HG03558 (cell line): ENCODE data around the gene WNT2.

Experiments
- ATAC-seq: cut with Tn5 transposase; IDR thresholded peaks from one replicate; pipeline ENCODE4 v1.9.1; 2021; ENCODE audit warnings: moderate number of reproducible peaks; ENCODE audit not compliant: unreplicated experiment; ENCODE audit errors: extremely low read depth

Gene WNT2

DNA sequence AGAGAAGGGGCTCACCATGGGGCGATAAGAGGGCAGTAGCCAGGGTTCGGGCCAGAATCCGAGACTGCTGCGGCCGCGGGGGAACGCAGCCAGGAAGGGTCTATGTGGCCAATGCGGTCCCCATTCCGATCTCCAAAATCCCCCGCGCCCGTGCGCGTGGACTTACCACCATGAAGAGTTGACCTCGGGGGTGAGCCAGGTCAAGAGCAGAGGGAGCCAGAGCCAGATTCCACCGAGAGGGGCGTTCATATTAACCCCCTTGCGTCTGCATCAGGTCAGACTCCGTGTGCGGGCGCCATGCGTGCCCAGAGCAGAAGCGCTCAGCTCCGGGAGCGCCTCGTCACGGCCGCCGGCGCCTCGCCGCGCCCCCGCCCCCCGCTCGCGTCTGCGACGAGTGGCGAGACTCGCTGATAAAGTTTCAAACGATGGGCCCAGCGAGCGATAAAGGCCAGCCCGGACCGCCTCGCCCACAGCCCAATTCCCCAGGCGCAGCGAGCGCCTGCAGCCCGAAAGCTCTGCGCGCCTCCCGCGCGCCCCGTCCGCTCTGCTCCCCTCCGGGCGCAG lies at the start of gene WNT2:
WNT2 (minus strand) TSS at position 318 of the 564 bp plus-strand sequence; CDS start at position 249, 69 bp downstream.
- ATAC-seq, result no peak

DNA sequence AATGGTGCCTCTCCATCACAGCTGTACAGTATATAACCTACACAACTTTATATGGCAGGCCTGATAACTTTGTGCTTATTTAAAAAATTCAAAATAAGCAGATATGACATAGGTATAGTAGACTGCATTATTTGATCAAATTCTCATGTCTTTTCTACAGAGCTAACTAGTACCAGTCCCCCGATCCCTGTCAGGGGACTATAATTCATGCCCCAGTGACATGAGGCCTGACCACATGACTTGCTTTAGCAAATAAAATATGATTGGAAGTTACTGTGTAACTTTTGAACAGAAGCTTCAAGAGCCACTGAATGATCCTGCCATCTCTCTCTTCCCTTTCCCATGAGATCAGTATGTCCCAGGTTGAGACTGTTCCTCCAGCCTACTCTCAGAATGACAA lies 49.2 kb upstream of the WNT2 start:
- no peak for ATAC-seq

DNA sequence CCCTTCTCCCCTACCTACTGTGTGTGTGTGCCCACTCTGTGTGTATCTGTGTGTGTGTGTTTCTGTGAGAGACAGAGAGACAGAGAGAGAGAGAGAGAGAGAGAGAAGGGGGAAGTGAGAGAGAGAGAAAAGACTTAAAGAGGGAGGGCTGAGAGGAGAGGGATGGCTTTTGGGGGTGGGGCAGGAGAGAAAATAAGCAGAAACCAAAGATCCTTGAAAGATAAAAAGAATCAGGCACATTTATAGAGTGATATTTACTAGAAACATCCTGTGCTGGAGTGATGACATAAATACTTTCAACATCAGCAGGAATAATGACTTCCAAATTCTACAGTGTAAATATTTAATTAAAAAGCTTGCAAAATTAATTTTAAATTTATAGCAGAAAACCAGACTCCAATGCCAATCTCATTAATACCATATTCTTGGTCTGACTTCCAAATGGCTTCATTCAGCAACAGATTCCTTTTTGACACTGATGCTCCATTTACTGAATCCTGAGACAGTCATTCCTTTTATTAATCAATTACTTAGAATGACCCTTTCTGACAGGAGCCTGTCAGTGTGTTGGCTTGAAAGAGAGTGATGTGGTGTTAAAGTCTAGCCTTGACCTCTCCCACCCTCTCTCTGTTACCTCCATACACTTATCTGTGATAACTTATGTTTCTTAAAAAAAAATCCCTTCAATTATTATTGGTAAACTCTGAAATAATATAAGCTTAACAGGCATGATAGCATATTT lies 41.7 kb upstream of the WNT2 start:
- ATAC-seq, result no peak

DNA sequence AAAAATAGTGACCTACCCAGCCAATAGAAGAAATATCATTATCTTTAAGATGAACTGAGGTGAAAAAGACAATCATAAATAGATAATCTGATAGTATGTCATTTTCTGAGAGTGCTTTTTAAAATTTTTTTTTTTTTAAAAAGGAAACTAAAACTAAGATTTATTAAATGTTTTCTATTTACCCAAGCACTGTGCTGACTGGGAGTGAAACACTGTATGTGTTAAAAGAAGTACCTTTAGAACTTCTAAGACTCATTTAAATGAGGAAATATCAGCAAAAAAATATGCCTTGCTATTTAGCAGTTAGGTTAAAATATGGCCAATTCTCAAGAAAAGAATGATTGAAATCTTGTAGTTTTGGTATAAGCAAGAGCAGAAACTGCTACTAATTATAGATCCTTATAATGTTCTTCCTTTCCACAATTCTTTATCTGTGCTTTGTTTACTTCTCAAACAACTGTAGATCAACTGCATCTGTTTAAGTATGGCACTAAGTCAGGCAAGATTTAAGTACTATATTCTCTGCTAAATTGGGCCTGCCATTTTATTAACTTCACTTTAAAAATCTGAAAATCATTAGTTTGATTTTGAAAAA lies 39.5 kb upstream of the WNT2 start:
- no peak for ATAC-seq

DNA sequence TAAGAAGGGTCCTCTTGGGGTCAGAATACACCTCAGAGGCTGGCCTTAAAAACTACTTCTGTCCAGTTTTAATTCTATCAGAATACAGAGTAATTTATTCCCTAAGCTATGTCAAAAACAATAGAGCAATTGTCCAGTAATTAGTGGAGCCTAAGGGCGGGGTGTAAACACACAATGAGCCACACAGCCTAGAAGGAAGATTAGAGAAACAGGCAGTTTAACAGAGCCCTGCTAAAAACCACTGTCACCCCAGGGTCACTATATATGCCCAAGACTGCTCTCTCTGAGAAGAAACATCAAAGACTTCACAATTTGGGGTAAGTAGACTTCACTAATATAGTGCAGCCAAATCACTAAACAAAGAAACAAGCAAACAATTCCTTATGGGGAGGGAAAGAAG lies 27.2 kb upstream of the WNT2 start:
- ATAC-seq, result no peak

DNA sequence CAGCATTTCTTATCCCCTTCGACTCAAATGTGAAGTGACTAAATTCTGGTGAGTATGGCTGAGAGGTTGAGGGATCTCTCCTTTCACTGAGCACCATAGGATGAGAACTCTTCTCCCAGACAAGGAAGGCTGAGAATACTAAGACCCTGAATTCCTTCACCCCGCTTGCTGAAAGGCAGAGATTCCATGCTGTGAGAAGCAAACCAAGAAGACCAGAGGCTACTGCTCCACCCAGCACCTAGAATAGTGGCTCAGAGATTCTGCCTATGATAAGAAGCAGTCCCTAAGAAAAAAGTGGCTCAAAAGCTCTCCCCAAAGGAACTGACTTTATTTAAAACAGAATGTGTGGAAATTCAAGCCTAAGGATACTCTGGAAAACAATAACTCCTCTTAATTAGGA lies 26.7 kb upstream of the WNT2 start:
- no peak for ATAC-seq

DNA sequence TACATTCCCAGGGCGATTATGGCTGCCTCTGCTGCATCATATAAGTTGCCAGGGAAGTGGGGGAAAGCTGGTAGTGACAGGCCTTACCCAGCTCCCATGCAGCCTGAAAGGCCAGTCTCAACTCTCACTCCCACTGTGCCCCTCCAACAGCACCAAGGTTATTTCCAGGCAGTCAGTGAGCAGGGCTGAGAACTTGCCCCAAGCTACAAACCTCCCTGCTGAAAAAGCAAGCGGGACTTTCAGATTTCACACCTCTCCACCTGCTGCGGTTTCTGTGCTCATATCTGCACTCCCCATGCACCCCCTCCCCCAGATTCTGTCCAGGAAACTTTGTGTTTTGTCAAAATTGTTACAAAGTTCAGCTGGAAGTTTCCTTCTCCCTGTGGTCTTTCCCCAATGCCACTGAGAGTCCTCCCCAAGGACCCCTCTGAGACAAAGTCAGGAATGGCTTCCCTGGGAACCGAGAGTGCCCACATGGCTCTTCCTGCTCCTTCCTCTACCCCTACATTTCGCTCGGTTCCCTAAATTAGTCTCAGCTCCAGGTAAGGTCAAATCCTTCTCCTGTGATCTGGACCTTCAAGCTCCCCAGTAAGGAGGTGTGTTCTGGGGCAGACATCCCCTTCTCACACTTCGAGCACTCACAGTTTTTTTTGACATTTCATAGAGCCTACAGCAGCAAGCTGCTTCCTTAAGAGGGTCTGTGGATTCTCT lies 25.3 kb upstream of the WNT2 start:
- ATAC-seq, result peak; percentile 70

DNA sequence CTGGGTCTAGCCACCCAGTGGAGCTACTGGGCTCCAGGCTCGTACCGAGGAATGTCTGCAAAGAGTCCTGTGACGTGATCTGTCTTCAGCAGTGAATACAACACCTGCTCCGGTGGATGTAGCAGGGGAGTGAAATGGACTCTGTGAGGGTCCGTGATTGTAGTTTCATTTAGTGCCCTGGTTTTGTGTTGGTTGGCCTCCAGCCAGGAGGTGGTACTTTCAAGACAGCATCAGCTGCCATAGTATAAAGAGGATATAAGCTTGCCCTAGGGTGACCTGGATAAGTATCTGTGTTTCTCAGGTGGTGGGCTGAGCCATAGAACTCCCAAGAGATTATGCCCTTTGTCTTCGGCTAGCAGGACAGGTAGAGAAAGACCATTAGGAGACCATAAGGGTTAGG lies 24.6 kb upstream of the WNT2 start:
- ATAC-seq, result no peak

DNA sequence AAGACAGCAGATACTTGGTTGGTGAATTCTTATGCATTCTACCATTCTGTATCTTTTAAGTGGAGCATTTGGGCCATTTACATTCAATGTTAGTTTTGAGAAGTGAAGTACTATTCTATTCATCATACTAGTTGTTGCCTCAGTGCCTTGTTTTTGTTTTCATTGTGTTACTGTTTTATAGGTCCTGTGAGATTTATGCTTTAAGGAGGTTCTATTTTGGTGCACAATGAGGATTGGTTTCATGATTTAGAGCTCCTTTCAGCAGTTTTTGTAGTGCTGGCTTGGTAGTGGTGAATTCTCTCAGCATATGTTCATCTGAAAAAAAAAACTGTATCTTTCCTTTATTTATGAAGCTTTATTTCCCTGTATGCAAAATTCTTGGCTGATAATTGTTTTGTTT lies 23.3 kb upstream of the WNT2 start:
- ATAC-seq, result no peak

DNA sequence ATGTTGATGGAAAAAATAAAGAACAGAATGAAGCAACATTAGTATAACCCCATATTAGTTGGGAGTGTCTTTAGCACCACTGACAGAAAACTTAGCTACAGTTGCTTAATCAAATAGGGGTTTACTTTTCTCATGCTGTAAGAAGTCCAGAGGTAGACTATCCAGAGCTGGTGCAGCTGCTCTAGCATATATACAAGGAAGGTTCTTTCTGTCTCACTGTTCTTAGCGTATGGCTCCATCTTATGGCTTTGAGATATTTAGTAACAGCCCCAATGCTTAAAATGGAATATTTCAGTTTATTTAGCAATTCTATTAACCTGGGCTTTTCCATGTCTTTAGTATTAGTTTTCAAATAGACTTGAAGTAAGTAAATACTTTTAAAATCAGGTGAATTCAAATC lies 15.2 kb upstream of the WNT2 start:
- no peak for ATAC-seq

DNA sequence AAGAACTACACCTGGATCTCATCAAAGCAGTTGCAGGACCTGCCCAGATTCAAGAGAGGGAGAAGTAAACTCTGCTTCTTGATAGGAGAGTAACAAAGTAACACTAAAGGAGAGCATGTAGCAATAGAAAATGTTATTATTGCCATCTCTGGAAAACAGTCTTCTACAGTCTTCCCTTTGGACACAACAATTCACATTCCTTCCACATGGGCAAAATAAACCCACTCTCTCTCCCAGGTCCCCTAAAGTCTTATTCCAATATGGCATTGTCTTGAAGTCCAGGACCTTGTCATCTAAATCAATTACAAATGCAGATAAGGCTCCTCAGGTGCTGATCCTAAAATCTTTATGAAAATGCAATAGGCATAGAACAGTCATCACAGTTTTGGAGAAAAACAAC lies 10.3 kb upstream of the WNT2 start:
- no peak for ATAC-seq

DNA sequence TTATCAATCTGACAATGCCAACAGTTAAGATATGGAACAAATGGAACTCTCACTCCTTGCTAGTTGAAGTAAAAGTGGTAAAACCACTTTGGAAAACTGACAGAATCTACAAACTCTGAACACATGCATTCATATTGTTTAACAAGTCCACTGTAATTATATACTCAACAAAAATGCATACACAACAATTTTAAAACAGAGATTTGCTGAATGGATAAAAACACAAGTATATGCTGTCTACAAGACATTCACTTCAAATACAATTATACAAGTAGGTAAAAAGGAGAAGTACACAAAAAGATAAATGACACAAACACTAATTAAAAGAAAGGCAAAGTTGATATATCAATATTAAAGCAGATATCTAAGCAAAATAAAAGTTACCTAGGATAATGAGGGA lies 9.2 kb upstream of the WNT2 start:
- ATAC-seq, result no peak

DNA sequence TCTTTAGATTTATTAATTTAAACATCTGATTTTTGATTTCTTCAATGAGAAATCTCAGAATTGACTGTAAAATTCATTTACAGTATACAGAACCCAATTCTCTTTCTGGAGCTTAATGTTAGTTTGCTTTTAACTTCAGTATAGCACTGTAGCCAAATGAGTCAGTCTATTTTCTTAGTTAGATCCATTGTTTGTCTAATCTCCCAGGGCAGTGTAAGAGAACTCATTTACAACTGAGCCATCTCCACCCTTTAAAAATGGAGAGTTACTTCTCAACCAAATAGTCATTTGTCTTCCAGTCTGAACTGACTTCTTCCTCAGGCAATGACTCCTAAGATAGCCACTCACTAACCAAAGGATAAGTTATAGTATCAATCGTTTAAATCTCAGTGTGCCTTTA lies 3.0 kb upstream of the WNT2 start:
- ATAC-seq, result no peak

DNA sequence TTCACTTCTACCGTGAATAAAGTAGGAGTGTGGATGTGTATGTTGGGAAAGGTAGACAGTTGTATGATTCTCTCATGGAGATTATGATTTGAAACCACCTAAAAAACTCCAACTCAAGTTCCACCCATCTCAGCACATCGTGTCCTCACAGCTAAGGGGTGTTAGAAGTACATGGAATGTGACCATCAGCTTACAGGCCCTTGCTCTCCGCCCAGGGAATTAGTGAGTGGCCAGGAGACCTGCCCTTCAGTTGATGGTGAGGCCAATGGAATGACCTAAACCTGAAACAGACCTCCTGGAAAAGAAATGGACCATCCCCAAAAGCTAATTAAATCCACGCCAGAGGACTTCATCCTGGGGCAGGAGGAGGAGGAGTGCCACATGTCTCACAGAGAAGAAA lies 2.1 kb upstream of the WNT2 start:
- no peak for ATAC-seq

DNA sequence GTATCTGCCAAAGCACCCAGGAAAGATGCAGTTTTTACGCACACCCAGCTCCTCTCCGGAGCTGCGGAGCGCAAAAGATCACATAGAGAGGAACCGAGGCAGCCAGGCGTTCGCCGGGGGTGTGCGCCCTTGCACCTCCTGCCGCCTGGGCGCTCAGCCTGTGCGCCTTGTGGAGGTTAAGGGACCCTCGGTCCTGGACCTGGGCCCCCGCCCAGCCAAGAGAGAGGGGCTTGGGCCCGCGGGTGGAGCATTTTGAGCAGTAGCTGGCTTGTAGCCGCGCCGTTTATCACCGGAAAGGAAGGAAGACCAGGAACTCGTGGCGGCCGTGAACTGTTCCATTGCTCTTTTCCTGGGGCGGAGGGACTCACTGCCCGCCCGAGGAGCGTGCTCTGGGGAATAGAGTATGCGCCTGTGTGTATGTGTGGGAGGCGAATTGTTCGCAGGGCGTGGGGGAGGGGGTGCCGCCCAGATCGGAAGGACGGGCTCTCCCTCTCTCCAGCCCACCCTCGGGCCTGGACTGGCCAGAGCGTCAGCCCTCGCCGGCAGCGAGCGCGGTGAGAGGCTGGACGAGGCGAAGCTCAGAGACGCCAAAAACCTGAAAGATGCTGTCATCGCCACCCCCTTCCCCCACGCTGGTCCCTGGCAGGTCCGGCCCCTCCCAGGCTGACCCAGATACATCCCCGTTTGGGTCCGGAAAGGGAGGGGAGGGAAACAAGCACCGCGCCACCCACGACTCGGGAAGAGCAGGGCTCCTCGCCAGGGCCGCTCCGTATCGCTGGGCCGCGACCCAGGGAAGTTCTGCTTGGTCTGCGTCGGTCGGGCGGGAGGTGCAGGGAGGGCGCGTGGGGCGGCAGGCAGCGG lies 1.2 kb upstream of the WNT2 start:
- ATAC-seq, result no peak

DNA sequence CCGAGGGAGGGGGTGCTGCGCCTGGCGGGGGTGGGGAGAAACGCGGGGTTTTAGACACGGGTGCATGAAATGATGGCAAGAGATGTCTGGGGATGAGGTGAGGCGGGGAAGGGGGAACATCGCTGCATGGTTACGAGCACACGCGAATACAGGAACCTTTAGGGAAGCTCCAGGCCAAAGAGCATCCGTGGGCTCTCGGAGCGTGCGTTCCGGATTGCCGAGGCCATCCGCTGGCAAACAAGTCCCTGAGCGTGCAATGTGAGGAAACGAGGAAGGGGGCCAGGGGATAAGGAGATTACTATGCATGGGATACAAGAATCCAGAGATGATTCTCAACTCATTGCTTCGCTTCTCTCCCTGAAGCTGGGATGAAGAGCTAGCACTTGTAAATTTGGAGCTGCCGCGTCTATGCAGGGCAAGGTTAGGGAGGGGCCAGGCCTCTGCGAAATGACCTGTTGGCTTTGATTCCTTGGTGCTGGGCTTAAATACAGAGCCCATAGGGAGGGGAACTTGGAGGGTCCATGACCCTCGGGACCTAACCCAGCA lies 520 bp upstream of the WNT2 start:
- ATAC-seq, result no peak

DNA sequence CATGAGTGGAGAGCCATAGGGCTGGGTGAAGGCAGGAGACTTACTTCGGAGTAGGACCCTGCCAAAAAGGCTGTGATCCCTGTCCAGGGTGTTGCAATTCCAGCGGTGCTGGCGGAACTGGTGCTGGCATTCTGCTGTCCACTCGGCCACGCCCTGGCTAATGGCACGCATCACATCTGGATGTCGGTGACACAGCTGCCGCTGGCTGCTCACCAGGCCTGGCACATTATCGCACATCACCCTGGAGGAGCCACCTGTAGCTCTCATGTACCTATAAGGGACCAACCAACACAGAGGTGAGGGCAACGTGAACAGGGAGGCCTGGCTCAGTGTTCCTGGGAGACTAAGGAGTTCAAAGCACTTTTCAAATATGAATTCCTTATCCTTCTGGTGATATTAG lies 2.3 kb downstream of the WNT2 start:
- no peak for ATAC-seq

DNA sequence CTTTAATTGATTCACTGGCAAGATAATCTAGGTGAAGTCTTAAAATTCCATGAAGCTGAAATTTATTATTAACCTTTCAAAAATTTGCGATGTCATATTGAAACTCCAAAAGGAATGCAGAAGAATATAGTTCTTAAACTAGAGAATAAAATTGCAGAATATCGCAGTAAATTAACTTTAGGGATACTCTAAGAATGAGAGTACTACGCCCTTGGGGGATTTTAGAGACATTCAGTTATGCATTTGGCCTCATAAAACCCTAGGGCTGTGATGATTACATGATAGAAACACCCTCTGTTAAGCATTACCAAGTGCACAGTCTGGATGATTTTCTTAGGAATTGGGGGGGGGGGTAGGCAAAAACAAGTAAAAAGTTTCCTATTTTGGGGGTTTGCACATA lies 3.7 kb downstream of the WNT2 start:
- no peak for ATAC-seq

DNA sequence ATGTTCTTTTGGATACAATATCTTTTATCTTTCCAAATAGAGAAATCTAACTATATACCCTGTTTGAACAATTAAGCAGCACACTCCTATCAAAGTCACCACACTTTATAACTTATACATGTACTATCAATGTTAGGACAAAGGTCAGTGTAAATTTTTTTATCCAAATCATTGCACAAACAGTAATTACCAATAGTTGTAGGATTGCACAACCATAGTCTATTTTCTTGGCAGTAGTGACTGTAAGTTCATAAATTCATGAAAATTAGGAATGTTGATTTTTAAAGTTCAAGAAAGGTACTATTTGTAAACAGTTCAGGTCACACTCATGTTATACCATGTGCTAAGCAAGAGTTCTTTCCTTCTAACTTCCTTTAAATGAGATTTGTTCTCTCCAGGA lies 9.3 kb downstream of the WNT2 start:
- ATAC-seq, result no peak
